A172 (cell line): Measurements from ENCODE around the gene KCNK2. TPM values are rescaled to one million over a fixed set of nuclear protein-coding genes. Genes with fewer than 3 reads are reported as not detected.

Experiments
- DNase-seq: peaks from one replicate; pipeline ENCODE4 v3.0.0-alpha.2; 2015; ENCODE audit warnings: low spot score
- total RNA-seq: library from RNA; depleted of rRNA; stranded (reverse); fragments of >200 nt; shearing (Covaris generic); gene quantifications from 2 replicates; pipeline ENCODE4 v1.2.3, GENCODE V29; 2014; rRNA removed

KCNK2 gene, protein sequence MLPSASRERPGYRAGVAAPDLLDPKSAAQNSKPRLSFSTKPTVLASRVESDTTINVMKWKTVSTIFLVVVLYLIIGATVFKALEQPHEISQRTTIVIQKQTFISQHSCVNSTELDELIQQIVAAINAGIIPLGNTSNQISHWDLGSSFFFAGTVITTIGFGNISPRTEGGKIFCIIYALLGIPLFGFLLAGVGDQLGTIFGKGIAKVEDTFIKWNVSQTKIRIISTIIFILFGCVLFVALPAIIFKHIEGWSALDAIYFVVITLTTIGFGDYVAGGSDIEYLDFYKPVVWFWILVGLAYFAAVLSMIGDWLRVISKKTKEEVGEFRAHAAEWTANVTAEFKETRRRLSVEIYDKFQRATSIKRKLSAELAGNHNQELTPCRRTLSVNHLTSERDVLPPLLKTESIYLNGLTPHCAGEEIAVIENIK
- total RNA-seq, result 0.05 and 0.29 TPM in 2 replicates

DNA sequence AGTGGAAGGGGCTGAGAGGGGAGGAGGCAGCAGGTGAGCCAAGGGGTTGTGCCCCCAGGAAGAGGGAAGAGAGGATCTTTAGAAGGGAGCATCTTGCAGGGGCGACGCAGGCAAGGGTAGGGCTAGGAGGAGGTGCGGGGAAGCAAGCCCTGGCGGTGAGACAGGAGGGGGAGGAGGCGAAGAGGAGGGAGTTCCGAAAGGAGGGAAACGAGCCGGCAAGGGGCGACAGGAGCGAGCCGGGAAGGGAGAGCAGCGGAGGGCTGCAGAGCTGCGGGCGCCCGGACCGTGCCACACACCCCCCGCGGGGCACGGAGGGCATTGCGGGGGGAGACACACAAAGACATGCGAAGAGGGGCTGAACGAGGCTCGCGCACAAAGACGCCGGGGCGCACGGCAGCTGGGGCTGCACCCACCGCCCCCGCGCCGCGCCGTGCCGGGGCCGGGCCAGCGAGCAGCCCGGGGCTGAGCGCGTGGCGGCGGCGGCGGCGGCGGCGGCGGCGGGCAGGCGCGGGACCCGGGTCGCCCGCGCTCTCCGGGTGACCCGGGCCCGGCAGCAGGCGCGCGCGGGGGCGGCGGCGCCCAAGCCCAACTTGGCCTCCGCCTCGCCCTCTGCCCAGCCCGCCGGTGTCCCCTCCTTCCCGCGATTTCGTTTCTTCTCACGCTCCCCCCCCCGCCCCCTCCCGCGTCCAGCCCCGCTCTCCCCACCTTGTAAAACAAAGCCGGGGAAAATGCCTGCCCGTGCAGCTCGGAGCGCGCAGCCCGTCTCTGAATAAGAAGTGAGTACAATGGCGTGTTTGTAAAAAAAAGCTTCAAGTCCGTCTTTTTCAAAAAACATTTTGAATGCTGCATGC lies at the start of gene KCNK2:
TSS of gene KCNK2 (plus strand) at position 206 of the 851 bp plus-strand sequence. CDS start 649 bp downstream, outside the sequence.
- DNase-seq, result no peak

DNA sequence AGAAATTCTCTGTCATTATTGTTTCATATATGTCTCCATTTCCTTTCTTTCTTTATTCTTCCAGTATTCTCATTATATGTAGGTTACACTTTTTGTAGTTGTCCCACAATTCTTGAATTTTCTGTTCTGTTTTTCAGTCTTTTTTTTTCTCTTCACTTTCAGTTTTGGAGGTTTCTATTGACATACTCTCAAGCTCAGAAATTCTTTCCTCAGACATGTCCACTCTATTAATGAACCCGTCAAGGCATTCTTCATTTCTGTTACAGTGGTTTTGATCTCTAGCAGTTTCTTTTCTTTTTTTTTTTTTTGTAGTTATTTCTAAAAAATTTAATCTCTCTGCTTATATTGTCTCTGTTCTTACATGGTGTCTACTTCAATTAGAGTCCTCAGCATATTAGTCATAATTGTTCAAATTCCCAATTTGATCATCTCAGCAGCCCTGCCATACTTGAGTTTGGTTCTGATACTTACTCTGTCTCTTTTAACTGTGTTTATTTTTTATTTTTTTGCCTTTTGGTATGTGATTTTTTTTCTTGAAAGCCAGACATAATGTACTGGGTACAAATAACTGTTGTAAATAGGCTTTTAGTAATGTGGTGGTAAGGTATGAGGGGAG lies 49.5 kb upstream of the KCNK2 start:
- no peak for DNase-seq

DNA sequence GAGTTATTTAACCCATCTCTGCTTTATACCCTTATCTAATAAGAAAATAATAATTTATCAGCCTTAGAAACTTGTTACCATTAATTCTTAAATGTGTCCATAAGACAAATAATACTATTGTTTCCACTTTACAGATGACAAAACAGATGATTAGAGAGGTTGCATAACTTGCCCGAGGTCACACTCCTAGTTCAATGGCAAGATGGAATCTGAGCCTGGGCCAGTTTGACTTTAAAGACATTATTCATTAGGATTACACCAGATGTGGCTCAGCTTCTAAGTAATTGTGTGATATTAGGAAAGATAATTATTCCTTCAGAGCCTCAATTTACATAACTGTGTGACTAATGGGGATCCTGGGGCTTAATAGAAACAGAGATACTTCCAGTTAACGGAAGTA lies 42.3 kb upstream of the KCNK2 start:
- DNase-seq, result no peak

DNA sequence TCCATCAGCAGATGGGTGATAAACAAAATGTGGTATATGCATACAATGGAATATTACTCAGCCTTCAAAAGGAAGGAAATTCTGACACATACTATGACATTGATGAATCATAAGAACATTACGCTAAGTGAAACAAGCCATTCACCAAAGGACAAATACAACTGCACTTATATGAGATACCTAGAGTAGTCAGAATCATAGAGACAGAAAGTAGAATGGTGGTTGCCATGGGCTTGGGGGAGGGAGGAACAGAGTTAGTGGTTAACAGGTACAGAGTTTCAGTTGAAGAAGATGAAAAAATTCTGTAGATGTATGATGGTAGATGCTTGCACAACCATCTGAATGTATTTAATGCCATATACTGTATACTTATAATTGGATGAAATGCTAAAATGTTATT lies 39.1 kb upstream of the KCNK2 start:
- DNase-seq, result no peak

DNA sequence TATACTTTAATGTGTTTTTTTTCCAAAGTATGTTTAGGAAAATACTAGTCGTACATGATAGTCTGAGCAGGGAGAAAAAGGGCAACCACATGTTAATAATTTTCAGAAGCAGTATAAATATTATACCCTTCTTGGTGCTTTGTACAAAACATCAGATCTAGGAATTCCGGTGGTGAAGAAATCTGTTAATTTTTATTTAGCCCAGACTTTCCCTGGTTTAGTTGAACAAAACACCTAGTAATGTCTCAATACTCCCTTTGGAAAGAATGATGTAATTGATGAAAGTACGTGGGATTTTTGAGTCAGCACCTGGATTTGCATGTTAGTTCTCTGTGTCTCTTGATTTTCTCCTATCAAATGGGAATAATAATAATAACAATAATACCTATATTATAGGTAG lies 38.4 kb upstream of the KCNK2 start:
- no peak for DNase-seq

DNA sequence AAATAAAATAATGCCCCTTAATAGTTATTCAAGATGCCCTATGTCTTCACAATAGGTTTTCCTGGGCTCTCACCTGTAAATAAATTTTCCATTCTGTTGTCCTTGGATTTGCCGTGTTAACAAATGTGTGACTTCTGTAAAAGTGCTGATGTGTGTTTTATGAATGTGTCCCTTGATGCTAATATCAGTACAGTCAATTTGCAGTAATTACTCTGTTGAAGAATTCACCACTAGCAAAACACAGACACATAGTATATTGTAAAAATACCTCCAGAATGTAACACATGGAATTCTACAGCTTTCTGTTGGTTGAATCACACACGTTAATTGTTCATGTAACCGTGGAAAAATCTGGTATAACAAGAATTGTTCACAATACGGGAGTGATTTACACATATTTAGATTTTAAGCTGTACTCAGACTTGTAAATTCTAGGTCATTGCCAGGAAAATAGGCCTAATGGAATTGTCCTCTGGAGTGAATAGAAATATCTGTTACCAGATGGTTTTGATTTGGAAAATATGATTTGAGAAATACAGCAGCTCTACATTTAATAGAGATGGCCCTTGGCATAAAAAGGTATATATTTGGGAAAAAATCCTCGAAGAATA lies 36.7 kb upstream of the KCNK2 start:
- no peak for DNase-seq

DNA sequence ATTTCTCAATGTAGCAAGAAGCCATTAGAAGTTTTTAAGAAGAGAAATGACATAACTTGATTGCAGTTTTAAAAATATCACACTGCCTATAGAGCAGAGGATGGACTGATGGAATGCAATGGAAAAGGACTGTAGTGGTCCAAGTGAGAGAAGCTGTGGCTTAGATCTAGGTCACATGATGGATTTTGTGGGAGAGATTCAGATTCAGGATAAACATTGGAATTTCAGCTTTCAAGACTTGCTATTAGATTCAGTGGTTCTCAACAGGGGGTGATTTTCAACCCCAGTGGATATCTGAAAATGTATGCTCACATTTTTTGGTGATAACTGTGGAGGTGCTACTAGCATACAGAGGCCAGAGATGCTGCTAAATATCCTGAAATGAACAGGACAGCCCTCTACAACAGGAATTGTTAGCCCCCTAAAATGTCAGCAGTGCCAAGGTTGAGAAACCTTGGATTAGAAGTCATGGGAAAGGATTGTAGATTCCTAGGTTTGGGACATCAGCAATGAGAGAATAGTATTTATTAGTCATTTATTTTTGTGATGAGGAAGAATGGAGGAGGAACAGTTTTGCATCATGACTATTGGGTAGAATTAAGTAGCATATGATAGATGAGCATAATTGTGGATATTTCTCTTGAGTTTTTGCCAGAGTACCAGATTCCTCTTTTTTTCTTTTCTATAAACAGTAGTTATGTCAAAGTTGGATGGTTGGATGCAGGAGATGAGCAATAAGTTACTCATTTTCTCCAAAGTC lies 30.1 kb upstream of the KCNK2 start:
- DNase-seq, result no peak

DNA sequence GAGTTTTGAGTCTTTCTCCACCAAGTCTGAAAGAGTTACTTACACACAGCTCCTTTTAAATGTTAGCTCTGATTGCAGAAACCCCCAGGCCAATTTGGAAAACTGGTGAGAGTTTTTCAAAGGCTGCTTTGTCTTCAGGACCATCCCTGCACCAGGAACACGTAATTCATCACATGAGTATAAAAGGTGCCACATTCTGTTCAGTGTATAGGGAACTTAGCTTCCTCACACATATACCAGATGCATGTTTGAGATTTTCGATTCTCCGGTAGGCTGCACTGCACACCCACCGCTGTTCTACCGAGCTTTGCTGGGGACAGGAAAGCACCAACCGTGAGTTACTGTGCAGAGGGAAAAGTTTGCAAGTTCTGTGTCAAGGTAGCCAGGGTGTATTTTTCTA lies 28.3 kb upstream of the KCNK2 start:
- no peak for DNase-seq

DNA sequence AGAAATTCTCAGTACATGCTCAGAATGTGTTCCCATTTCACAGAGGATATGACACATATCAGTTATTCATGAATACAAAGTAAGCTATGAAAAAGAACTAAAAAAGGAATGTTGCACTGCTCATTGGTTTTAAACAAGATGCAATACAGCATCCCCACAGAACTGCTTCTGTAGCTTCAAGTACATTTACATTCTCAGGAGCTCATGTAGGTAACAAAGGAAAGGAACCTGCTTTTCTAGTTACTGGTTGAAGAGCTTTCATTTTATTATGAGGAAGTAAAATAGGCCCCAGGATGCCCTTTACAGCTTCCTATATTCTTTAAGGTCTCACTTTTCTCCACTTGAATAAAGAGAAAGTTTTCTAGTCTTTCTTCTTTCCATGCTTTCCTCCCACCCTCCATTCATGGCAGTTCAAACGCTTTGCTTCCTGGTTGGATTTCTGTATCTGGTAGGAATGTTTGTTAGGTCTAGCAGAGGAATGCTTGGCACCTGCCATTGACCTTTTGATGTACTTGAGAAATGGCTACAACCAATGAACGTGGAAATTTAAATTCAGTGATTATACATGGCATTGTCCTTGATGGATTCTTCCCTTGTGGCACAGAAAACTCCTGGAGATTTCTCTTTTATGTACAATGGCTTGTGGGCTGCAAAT lies 27.1 kb upstream of the KCNK2 start:
- no peak for DNase-seq

DNA sequence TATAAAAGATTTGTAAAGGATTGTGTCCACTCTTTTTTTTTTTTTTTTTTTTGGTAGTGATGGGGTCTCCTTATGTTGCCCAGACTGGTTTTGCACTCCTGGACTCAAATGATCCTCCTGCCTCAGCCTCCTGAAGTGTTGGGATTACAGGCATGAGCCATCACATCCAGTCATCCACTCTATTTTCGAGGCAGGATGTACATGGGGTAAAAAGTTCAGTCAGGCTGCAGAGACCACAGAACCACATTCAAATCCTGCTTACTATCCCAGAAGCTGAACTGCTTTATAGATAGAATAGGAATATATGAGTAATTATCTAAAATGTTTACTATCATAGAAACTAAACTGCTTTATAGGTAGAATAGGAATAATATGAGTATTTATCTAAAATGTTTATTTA lies 26.0 kb upstream of the KCNK2 start:
- DNase-seq, result peak; percentile 4

DNA sequence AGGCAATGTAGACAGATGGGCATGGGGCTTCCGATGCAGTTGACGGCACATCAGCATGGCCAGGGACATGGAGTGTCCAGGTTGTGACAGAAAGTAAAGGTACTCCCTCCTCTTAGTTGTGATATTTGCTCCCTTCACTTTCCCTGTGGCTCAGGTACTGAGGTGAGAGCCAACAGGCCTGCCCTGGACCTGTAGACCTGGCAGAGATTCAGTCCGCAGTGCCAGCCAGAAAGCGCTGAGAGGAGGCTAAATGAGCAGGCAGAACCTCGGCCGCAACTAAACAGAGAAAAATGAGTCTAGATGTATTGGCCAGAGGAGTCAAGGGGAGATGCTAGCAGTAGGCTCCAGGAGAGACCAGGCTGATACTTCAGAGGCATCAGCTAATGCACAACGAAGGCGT lies 22.6 kb upstream of the KCNK2 start:
- DNase-seq, result no peak

DNA sequence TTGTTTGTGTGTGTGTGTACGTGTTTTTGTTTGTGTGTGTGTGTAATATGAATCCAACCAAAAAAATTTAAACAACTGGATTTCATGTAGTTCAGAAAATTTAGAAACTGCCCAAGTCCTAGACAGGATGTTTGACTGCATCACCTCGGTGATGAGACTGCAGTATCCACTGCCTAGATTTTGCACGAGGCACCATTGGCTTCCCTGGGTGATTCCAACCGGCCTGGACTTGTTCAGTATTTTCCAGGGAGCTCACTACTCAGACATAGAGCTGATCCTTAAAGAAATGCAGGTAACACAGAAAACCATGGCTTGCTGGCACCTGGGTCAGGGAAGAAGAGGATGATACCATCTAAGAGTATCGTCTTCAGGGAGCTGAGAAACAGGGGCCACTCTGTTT lies 18.2 kb upstream of the KCNK2 start:
- no peak for DNase-seq

DNA sequence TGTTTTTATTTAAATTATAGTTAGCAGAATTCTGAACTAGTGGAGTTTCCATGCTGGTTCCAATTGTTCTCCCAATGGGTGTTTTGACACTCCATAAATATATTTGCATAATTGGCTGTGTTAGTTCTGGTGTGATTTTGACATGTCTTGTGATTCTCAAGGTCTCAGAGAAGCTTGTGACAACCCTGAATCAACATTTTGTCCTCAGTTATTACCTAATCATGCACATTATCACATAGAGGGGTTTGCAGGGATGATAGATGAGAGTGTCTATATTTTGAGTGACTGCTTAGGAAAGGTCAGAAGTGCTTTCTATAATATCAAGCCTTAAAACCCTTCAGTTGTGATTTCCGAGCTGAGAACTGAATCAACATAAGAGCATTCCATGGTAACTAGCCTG lies 11.5 kb upstream of the KCNK2 start:
- DNase-seq, result no peak

DNA sequence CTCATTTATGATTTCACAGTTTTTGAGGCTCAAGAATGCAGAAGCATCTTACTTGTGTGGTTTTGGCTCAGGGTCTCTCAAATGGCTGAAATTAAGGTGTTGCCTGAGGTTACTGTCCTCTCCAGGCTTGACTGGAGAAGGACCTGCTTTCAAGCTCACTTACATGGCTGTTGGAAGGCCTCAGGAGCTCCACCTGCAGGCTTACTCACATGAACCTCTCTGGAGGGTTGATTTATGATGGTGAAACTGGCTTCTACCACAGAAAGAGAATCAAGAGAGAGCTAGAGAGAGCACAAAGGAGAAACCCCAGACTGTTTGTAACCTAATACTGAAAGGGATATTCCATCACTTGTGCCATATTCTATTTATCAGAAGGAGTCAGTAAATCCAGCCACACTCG lies 6.2 kb upstream of the KCNK2 start:
- DNase-seq, result peak; percentile 49

DNA sequence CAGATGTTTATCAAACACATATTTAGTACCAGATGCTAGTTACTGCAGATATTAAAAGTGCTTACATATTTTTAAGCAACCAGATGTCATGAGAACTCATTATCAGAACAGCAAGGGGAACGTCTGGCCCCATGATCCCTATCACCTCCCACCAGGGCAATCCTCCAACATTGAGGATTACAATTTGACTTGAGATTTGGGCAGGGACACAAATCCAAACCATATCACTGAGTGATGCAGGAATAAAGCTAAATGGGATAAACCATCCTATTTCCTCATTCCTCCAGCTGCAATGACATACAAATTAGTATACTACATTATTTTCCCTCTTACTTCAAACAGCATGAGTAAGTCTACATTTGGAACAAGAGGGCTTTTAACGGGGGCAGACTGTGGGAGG lies 3.1 kb upstream of the KCNK2 start:
- DNase-seq, result no peak

DNA sequence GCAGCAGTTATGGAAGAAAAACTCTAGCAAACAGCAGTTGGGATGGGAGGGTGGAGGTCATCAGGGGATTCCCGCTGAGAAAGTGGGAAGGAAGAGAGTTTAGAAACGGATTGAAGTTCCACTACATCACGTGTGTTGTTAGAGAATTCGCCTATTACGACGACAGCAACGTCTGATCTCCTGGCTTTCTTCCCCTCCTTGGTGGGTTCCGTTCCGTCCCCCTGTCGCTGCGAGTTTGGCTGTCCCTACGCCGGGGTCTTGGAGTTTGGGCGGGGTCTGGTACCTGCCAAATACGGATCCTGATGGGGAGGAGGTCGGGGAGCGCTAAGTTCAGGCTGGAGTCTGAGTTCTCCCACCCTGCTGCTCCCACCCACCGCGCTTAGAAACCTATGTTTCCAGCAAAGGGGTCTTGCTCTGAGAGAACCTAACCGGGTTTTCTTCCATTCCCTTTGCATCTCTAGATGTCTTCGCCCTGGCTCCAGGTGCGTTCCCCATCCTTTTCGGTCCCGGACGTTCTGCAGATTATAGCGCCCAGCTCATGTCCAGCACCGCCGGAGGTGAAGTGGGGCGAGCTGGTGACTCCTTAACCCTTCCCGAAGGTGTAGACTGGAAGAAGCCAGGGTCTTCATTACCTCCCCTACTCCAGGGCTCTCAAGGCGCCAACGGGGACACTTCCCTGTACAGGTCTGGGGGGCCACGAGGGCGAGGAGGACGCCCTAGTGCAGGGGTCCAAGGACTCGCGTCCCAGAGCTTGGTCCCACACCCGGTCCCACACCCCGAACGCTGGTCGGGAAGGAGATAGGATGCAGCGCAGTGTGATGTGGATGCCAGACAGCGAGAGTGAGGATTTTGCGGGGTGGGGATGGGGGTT lies 641 bp upstream of the KCNK2 start:
- DNase-seq, result no peak

DNA sequence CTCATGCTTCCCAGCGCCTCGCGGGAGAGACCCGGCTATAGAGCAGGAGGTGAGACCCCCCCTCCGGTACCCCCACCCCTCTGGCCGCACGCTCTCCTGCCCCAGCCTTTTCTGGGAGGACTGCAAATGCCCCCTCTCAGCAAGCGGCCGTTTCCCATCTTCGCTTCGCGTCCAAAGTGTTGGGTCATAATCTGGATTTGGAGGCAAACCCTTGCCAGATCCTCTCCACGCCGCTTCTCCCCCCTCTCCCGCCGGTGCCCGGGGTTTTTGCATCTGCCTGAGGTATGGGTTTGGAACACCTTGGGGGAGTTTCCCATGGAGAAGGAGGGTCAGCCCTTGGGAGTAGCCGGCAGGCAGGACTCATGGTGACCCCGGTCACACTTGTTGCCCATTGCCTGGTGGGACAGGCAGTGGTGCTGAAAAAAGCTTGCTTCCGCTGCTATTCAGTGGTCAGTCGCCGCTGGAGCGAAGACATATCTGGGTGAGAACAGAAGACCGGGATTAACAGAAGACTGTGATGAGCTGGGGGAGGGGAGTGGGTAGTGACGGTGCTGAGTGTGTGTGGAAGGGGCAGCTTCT lies 935 bp downstream of the KCNK2 start:
- DNase-seq, result no peak

DNA sequence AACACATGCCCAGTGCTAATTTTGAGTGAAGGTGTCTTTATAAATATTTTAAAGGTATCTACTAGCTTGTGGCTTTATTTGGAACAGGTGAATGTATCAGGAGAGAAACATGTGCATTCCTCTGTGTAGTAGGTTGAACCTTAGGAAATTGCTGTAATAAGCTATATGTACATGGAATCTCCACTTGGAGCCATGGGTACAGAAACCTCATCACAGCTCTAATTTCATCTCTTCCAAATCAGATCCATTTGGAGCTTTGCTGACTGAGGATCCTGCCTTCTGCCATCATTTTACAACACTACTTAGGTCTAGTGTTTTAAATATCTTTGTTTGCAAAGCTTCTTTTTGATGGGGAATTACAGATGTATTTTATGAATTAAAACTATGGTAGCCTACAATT lies 2.1 kb downstream of the KCNK2 start:
- no peak for DNase-seq

DNA sequence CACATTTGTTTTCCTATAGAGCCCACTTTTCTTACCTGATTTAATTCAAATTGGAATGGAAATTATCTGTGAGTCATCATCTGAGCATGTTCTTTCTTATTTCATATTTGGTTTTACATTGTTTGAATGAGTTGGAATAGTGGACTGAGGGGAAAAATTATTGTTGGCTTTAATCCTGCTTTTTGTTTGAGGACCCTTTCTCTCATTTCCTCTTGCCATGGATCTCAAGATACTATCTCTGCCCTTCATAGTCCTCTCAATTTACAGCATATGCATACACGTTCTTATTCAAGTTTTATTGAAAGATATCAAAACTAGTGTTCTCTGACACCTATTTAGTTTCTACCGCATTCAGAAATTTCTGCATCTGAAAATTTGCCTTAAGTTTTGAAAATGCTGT lies 5.1 kb downstream of the KCNK2 start:
- no peak for DNase-seq
